ENCODE measurements around the gene ARFGEF3. TPM values are rescaled to one million over a fixed set of nuclear protein-coding genes. Genes with fewer than 3 reads are reported as not detected.

ARFGEF3 gene
- total RNA-seq, 1 donor from 2014 or later = 28.6 TPM

DNA sequence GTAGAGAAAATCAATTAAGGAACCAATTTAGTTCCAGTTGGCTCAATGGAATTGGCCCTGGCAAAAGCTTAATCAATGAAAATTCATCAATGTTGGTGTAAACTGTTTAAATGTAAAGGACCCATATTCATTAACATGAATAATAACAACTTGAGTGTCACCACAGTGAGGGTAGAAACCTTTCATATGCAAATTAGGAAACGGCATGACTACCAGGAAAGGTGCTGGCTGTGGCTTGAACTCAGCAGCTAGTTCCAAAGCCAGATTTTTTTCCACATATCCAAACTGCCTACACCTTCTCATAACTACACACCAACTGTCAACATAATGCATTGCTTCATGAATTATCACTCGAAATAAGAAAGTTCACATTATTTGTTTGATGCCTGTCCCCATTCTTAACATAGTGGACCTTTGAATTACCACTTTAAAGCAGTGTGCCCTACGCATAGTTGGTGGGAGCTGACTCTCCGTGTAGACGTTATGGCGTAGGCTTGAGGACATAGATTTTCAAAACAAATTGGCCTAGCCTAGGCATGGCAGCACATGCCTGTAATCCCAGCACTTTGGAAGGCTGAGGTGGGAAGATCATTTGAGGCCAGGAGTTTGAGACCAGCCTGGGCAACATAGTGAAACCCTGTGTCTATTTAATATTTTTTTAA is 36.8 kb downstream of the ARFGEF3 start:
- Mint-ChIP-seq H3K4me3 (ENCODE audit: low read depth) (no peak overlapping the region), H3K27me3 (no peaks in the 10 kb centered on the region)

DNA sequence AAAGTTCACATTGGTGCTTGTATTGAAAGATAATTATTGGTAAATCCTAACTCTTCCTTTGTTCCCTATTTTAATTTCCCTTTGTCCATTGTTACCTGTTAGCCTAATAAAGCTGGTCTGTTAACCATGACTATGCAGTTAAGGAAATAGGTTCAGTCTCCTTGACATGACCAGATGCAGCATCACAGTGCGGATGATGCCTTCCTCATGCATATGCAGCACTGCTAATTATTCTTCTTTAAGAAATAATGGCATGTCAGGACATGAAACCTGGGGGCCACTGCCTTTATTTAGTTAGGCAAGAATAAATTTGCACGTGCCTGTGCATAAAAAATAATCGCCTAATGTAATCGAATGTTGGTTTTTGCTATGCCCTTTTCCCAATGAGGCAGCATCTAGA is 40.1 kb downstream of the ARFGEF3 start:
- TF ChIP-seq, protein P1, sequence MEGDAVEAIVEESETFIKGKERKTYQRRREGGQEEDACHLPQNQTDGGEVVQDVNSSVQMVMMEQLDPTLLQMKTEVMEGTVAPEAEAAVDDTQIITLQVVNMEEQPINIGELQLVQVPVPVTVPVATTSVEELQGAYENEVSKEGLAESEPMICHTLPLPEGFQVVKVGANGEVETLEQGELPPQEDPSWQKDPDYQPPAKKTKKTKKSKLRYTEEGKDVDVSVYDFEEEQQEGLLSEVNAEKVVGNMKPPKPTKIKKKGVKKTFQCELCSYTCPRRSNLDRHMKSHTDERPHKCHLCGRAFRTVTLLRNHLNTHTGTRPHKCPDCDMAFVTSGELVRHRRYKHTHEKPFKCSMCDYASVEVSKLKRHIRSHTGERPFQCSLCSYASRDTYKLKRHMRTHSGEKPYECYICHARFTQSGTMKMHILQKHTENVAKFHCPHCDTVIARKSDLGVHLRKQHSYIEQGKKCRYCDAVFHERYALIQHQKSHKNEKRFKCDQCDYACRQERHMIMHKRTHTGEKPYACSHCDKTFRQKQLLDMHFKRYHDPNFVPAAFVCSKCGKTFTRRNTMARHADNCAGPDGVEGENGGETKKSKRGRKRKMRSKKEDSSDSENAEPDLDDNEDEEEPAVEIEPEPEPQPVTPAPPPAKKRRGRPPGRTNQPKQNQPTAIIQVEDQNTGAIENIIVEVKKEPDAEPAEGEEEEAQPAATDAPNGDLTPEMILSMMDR (IDR thresholded peaks at IDR 0.05; ENCODE audit: unreplicated experiment) = no peak
- no peak for DNase-seq (ENCODE audit: low spot score, unreplicated experiment)
- no peak overlapping the region for H3K4me3 Mint-ChIP-seq (ENCODE audit: low read depth)
- peaks cover 15% of the 10 kb centered on the region for H3K9me3 Mint-ChIP-seq (ENCODE audit: low read depth)
- H3K27ac Mint-ChIP-seq = no peak overlapping the region
- peaks cover 19% of the 10 kb centered on the region for H3K4me1 Mint-ChIP-seq (ENCODE audit: low read depth)
- peaks cover 6% of the 10 kb centered on the region for H3K36me3 Mint-ChIP-seq (ENCODE audit: insufficient read depth)
- H3K27me3 Mint-ChIP-seq = no peaks in the 10 kb centered on the region

More for the DNA sequence above, 36.8 kb downstream of the ARFGEF3 start:
- peaks cover 15% of the 10 kb centered on the region for H3K9me3 Mint-ChIP-seq (ENCODE audit: low read depth)
- H3K36me3 Mint-ChIP-seq (ENCODE audit: insufficient read depth) = peaks cover 6% of the 10 kb centered on the region
- TF ChIP-seq, protein P1 (IDR thresholded peaks at IDR 0.05; ENCODE audit: unreplicated experiment) = no peak
- peaks cover 13% of the 10 kb centered on the region for H3K4me1 Mint-ChIP-seq (ENCODE audit: low read depth)
- DNase-seq (ENCODE audit: low spot score, unreplicated experiment) = no peak
- no peak overlapping the region for H3K27ac Mint-ChIP-seq

DNA sequence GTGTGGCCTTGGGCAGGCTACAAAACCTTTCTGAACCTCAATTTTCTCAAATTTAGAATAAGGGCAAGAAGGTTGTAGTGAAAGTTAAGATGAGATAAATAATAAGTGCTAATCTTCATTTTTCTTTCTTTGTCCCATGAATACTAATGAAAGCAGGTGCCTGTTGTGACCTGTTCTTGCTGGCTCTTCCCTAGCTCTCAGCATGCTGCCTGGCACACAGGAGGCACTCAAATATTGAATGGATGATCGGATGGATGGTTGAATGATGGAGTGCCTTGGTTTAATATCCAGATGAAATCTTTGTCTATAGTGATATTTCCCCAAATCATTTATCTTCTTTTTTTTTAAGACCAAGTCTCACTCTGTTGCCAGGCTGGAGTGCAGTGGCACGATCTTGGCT is 41.6 kb downstream of the ARFGEF3 start:
- peak overlapping the region; percentile 5 for H3K27ac Mint-ChIP-seq
- DNase-seq (ENCODE audit: low spot score, unreplicated experiment) = no peak
- TF ChIP-seq, protein P1 (IDR thresholded peaks at IDR 0.05; ENCODE audit: unreplicated experiment) = no peak
- no peaks in the 10 kb centered on the region for H3K27me3 Mint-ChIP-seq
- H3K9me3 Mint-ChIP-seq (ENCODE audit: low read depth) = peaks cover 15% of the 10 kb centered on the region
- H3K4me1 Mint-ChIP-seq (ENCODE audit: low read depth) = peaks cover 25% of the 10 kb centered on the region
- peaks cover 6% of the 10 kb centered on the region for H3K36me3 Mint-ChIP-seq (ENCODE audit: insufficient read depth)
- no peak overlapping the region for H3K4me3 Mint-ChIP-seq (ENCODE audit: low read depth)

DNA sequence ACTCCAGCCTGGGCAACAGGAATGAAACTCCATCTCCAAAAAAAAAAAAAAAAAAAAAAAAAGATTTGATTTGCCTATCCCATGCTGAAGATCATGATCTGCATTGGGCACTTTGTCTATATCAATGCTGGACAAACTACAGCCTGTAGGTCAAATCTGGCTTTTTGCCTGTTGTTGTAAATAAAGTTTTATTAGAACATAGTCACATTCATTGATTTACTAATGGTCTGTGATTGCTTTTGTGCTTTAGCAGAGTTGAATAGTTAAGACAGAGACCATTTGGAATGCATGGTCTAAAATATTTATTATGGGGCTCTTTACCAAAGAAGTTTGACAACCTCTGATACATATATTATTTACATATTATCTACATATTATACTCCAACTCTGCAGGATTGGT is 42.6 kb downstream of the ARFGEF3 start:
- Mint-ChIP-seq H3K27ac (no peak overlapping the region), H3K9me3 (ENCODE audit: low read depth) (peaks cover 13% of the 10 kb centered on the region), H3K27me3 (no peaks in the 10 kb centered on the region), H3K36me3 (ENCODE audit: insufficient read depth) (peaks cover 8% of the 10 kb centered on the region), H3K4me3 (ENCODE audit: low read depth) (no peak overlapping the region), H3K4me1 (ENCODE audit: low read depth) (peaks cover 25% of the 10 kb centered on the region)
- TF ChIP-seq, protein P1 (IDR thresholded peaks at IDR 0.05; ENCODE audit: unreplicated experiment) = no peak
- no peak for DNase-seq (ENCODE audit: low spot score, unreplicated experiment)

DNA sequence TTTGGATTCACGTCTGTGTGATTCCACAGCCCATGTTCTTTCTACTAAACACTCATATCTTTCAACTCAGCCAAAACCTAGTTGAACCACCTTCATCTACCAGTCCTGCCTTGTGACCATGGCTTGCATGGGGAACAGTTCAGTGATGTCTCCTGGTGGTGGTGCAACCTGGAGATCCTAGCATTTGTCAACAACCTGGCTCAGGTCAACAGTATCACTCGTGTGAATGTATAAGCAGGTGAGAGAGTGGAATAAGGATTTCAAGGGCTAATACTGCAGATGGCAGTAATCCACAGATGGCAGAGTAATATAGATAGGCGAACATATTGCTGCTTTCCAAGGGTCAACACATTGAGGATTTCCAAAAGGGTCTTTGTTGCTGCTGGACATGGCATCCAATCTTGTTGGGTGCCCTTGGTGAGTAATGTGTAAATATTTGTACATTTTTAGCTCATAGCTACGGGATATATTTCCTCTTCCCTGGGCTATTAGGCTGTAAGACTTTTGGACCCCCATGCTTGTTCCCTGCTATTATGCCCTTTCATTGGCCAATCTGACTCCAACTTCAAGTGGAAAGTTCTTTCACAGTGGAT is 43.1 kb downstream of the ARFGEF3 start:
- Mint-ChIP-seq H3K4me1 (ENCODE audit: low read depth) (peaks cover 25% of the 10 kb centered on the region), H3K27ac (no peak overlapping the region), H3K4me3 (ENCODE audit: low read depth) (no peak overlapping the region), H3K27me3 (no peaks in the 10 kb centered on the region), H3K36me3 (ENCODE audit: insufficient read depth) (peaks cover 10% of the 10 kb centered on the region), H3K9me3 (ENCODE audit: low read depth) (peaks cover 13% of the 10 kb centered on the region)
- TF ChIP-seq, protein P1 (IDR thresholded peaks at IDR 0.05; ENCODE audit: unreplicated experiment) = no peak
- no peak for DNase-seq (ENCODE audit: low spot score, unreplicated experiment)

Data from progenitor cell of endocrine pancreas (in vitro differentiated cells).